ENCODE data around the gene ATAD2B.

Gene ATAD2B

GRCh38 chr2:23713351-23713750 lies 213.6 kb downstream of the ATAD2B start:
- no peak overlapping the region for H3K4me3 Mint-ChIP-seq

GRCh38 chr2:23712756-23713151 lies 214.2 kb downstream of the ATAD2B start:
- Mint-ChIP-seq H3K9me3 (no peaks in the 10 kb centered on the region), H3K4me1 (ENCODE audit: low read depth) (no peaks in the 10 kb centered on the region), H3K27me3 (ENCODE audit: low read depth) (no peaks in the 10 kb centered on the region), H3K27ac (no peak overlapping the region), H3K36me3 (ENCODE audit: low read depth) (no peaks in the 10 kb centered on the region), H3K4me3 (no peak overlapping the region)
- DNase-seq (ENCODE audit: low spot score) = no peak

More at GRCh38 chr2:23713351-23713750, 213.6 kb downstream of the ATAD2B start:
- H3K9me3 Mint-ChIP-seq = no peaks in the 10 kb centered on the region
- H3K27ac Mint-ChIP-seq = no peak overlapping the region
- H3K36me3 Mint-ChIP-seq (ENCODE audit: low read depth) = no peaks in the 10 kb centered on the region
- no peaks in the 10 kb centered on the region for H3K27me3 Mint-ChIP-seq (ENCODE audit: low read depth)
- no peaks in the 10 kb centered on the region for H3K4me1 Mint-ChIP-seq (ENCODE audit: low read depth)
- DNase-seq (ENCODE audit: low spot score) = no peak

GRCh38 chr2:23711979-23712755 lies 214.8 kb downstream of the ATAD2B start:
- no peak overlapping the region for H3K4me3 Mint-ChIP-seq
- H3K36me3 Mint-ChIP-seq (ENCODE audit: low read depth) = no peaks in the 10 kb centered on the region
- DNase-seq (ENCODE audit: low spot score) = no peak
- no peaks in the 10 kb centered on the region for H3K9me3 Mint-ChIP-seq
- H3K4me1 Mint-ChIP-seq (ENCODE audit: low read depth) = no peaks in the 10 kb centered on the region
- H3K27me3 Mint-ChIP-seq (ENCODE audit: low read depth) = no peaks in the 10 kb centered on the region
- H3K27ac Mint-ChIP-seq = no peak overlapping the region

- H3K27ac Mint-ChIP-seq = no peak overlapping the region
- no peaks in the 10 kb centered on the region for H3K27me3 Mint-ChIP-seq (ENCODE audit: low read depth)
Observed at GRCh38 chr2:23709311-23709710, 217.6 kb downstream of the ATAD2B start.

GRCh38 chr2:23708771-23709170 lies 218.2 kb downstream of the ATAD2B start:
- no peaks in the 10 kb centered on the region for H3K36me3 Mint-ChIP-seq (ENCODE audit: low read depth)
- no peaks in the 10 kb centered on the region for H3K9me3 Mint-ChIP-seq
- no peaks in the 10 kb centered on the region for H3K4me1 Mint-ChIP-seq (ENCODE audit: low read depth)
- no peak overlapping the region for H3K4me3 Mint-ChIP-seq
- no peak overlapping the region for H3K27ac Mint-ChIP-seq
- no peak for DNase-seq (ENCODE audit: low spot score)
- no peaks in the 10 kb centered on the region for H3K27me3 Mint-ChIP-seq (ENCODE audit: low read depth)

More at GRCh38 chr2:23709311-23709710, 217.6 kb downstream of the ATAD2B start:
- Mint-ChIP-seq H3K9me3 (no peaks in the 10 kb centered on the region), H3K36me3 (ENCODE audit: low read depth) (no peaks in the 10 kb centered on the region), H3K4me3 (no peak overlapping the region), H3K4me1 (ENCODE audit: low read depth) (no peaks in the 10 kb centered on the region)
- DNase-seq (ENCODE audit: low spot score) = no peak

GRCh38 chr2:23707096-23707495 lies 219.8 kb downstream of the ATAD2B start:
- Mint-ChIP-seq H3K36me3 (ENCODE audit: low read depth) (no peaks in the 10 kb centered on the region), H3K4me1 (ENCODE audit: low read depth) (no peaks in the 10 kb centered on the region), H3K4me3 (no peak overlapping the region), H3K27me3 (ENCODE audit: low read depth) (no peaks in the 10 kb centered on the region), H3K9me3 (no peaks in the 10 kb centered on the region), H3K27ac (no peak overlapping the region)
- no peak for DNase-seq (ENCODE audit: low spot score)

- no peaks in the 10 kb centered on the region for H3K4me1 Mint-ChIP-seq (ENCODE audit: low read depth)
- no peaks in the 10 kb centered on the region for H3K36me3 Mint-ChIP-seq (ENCODE audit: low read depth)
- no peaks in the 10 kb centered on the region for H3K27me3 Mint-ChIP-seq (ENCODE audit: low read depth)
- no peak for DNase-seq (ENCODE audit: low spot score)
- H3K4me3 Mint-ChIP-seq = no peak overlapping the region
- no peaks in the 10 kb centered on the region for H3K9me3 Mint-ChIP-seq
- no peak overlapping the region for H3K27ac Mint-ChIP-seq
Observed at GRCh38 chr2:23706613-23707078, 220.3 kb downstream of the ATAD2B start.

- Mint-ChIP-seq H3K27ac (no peak overlapping the region), H3K27me3 (ENCODE audit: low read depth) (no peaks in the 10 kb centered on the region), H3K4me3 (no peak overlapping the region), H3K36me3 (ENCODE audit: low read depth) (no peaks in the 10 kb centered on the region), H3K9me3 (no peaks in the 10 kb centered on the region), H3K4me1 (ENCODE audit: low read depth) (no peaks in the 10 kb centered on the region)
- no peak for DNase-seq (ENCODE audit: low spot score)
Observed at GRCh38 chr2:23705771-23706612, 220.9 kb downstream of the ATAD2B start.

GRCh38 chr2:23703583-23704385 lies 223.1 kb downstream of the ATAD2B start:
- Mint-ChIP-seq H3K27ac (no peak overlapping the region), H3K4me3 (no peak overlapping the region), H3K4me1 (ENCODE audit: low read depth) (no peaks in the 10 kb centered on the region), H3K27me3 (ENCODE audit: low read depth) (no peaks in the 10 kb centered on the region), H3K36me3 (ENCODE audit: low read depth) (no peaks in the 10 kb centered on the region), H3K9me3 (no peaks in the 10 kb centered on the region)
- no peak for DNase-seq (ENCODE audit: low spot score)

- no peak overlapping the region for H3K4me3 Mint-ChIP-seq
- no peaks in the 10 kb centered on the region for H3K27me3 Mint-ChIP-seq (ENCODE audit: low read depth)
- H3K4me1 Mint-ChIP-seq (ENCODE audit: low read depth) = no peaks in the 10 kb centered on the region
- no peak for DNase-seq (ENCODE audit: low spot score)
- no peaks in the 10 kb centered on the region for H3K36me3 Mint-ChIP-seq (ENCODE audit: low read depth)
- H3K9me3 Mint-ChIP-seq = no peaks in the 10 kb centered on the region
- no peak overlapping the region for H3K27ac Mint-ChIP-seq
Observed at GRCh38 chr2:23703037-23703582, 223.8 kb downstream of the ATAD2B start.

GRCh38 chr2:23700627-23701026 lies 226.3 kb downstream of the ATAD2B start:
- H3K4me3 Mint-ChIP-seq = no peak overlapping the region
- DNase-seq (ENCODE audit: low spot score) = no peak
- no peaks in the 10 kb centered on the region for H3K4me1 Mint-ChIP-seq (ENCODE audit: low read depth)
- H3K27ac Mint-ChIP-seq = no peak overlapping the region
- H3K36me3 Mint-ChIP-seq (ENCODE audit: low read depth) = no peaks in the 10 kb centered on the region
- H3K9me3 Mint-ChIP-seq = no peaks in the 10 kb centered on the region
- H3K27me3 Mint-ChIP-seq (ENCODE audit: low read depth) = no peaks in the 10 kb centered on the region

- Mint-ChIP-seq H3K27ac (no peak overlapping the region), H3K36me3 (ENCODE audit: low read depth) (no peaks in the 10 kb centered on the region), H3K4me3 (no peak overlapping the region), H3K27me3 (ENCODE audit: low read depth) (no peaks in the 10 kb centered on the region), H3K9me3 (no peaks in the 10 kb centered on the region), H3K4me1 (ENCODE audit: low read depth) (no peaks in the 10 kb centered on the region)
- no peak for DNase-seq (ENCODE audit: low spot score)
Observed at GRCh38 chr2:23699580-23699925, 227.4 kb downstream of the ATAD2B start.

GRCh38 chr2:23698721-23699579 lies 228.0 kb downstream of the ATAD2B start:
- no peak for DNase-seq (ENCODE audit: low spot score)
- no peaks in the 10 kb centered on the region for H3K9me3 Mint-ChIP-seq
- no peaks in the 10 kb centered on the region for H3K4me1 Mint-ChIP-seq (ENCODE audit: low read depth)
- no peaks in the 10 kb centered on the region for H3K27me3 Mint-ChIP-seq (ENCODE audit: low read depth)
- no peaks in the 10 kb centered on the region for H3K36me3 Mint-ChIP-seq (ENCODE audit: low read depth)
- H3K4me3 Mint-ChIP-seq = no peak overlapping the region
- no peak overlapping the region for H3K27ac Mint-ChIP-seq
